Type B pancreatic cell (in vitro differentiated cells): Measurements from ENCODE around the gene TBX5. TPM values are rescaled to one million over a fixed set of nuclear protein-coding genes. Genes with fewer than 3 reads are reported as not detected.

Experiments
- DNase-seq: peaks from one replicate; pipeline ENCODE4 v3.0.0; 2021; ENCODE audit warnings: mixed read lengths; ENCODE audit not compliant: unreplicated experiment; ENCODE audit errors: extremely low spot score
- H3K27ac Mint-ChIP-seq: 2 replicates; pipeline ENCODE4 v1.8.0; 2021; ENCODE audit warnings: mild to moderate bottlenecking, mixed read lengths
- H3K27me3 Mint-ChIP-seq: 2 replicates; pipeline ENCODE4 v1.8.0; 2021; ENCODE audit warnings: mixed read lengths
- H3K36me3 Mint-ChIP-seq: 2 replicates; pipeline ENCODE4 v1.8.0; 2021; ENCODE audit warnings: mixed read lengths
- H3K4me1 Mint-ChIP-seq: one replicate; pipeline ENCODE4 v1.8.0; 2021; ENCODE audit warnings: mixed read lengths; ENCODE audit not compliant: unreplicated experiment
- H3K4me3 Mint-ChIP-seq: 2 replicates; pipeline ENCODE4 v1.8.0; 2021; ENCODE audit warnings: mild to moderate bottlenecking, mixed read lengths
- H3K9me3 Mint-ChIP-seq: 2 replicates; pipeline ENCODE4 v1.8.0; 2021; ENCODE audit warnings: mixed read lengths
- total RNA-seq: library from RNA; stranded (reverse); gene quantifications from 2 replicates; pipeline ENCODE4 v1.2.1, GENCODE V29; 2021; ENCODE audit warnings: low replicate concordance
- TF ChIP-seq, protein P1 (sequence below): fragments of 200-600 bp; sonication (generic); conservative IDR thresholded peaks from 2 replicates; pipeline ENCODE4 v1.5.0; 2021; ENCODE audit warnings: antibody characterized with exemption, mild to moderate bottlenecking

TBX5 gene
- total RNA-seq, 1 donor from 2014 or later, result 10.7 TPM

GRCh38 chr12:114397978-114398881 lies 7.7 kb downstream of the TBX5 start:
- TF ChIP-seq, protein P1, sequence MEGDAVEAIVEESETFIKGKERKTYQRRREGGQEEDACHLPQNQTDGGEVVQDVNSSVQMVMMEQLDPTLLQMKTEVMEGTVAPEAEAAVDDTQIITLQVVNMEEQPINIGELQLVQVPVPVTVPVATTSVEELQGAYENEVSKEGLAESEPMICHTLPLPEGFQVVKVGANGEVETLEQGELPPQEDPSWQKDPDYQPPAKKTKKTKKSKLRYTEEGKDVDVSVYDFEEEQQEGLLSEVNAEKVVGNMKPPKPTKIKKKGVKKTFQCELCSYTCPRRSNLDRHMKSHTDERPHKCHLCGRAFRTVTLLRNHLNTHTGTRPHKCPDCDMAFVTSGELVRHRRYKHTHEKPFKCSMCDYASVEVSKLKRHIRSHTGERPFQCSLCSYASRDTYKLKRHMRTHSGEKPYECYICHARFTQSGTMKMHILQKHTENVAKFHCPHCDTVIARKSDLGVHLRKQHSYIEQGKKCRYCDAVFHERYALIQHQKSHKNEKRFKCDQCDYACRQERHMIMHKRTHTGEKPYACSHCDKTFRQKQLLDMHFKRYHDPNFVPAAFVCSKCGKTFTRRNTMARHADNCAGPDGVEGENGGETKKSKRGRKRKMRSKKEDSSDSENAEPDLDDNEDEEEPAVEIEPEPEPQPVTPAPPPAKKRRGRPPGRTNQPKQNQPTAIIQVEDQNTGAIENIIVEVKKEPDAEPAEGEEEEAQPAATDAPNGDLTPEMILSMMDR, result no peak
- no peak for DNase-seq
- H3K9me3 Mint-ChIP-seq, result no peaks in the 10 kb centered on the region
- H3K36me3 Mint-ChIP-seq, result peaks cover 10% of the 10 kb centered on the region
- H3K4me3 Mint-ChIP-seq, result no peak overlapping the region
- H3K4me1 Mint-ChIP-seq, result peaks cover 5% of the 10 kb centered on the region
- peaks cover 98% of the 10 kb centered on the region for H3K27me3 Mint-ChIP-seq
- H3K27ac Mint-ChIP-seq, result no peak overlapping the region

DNA sequence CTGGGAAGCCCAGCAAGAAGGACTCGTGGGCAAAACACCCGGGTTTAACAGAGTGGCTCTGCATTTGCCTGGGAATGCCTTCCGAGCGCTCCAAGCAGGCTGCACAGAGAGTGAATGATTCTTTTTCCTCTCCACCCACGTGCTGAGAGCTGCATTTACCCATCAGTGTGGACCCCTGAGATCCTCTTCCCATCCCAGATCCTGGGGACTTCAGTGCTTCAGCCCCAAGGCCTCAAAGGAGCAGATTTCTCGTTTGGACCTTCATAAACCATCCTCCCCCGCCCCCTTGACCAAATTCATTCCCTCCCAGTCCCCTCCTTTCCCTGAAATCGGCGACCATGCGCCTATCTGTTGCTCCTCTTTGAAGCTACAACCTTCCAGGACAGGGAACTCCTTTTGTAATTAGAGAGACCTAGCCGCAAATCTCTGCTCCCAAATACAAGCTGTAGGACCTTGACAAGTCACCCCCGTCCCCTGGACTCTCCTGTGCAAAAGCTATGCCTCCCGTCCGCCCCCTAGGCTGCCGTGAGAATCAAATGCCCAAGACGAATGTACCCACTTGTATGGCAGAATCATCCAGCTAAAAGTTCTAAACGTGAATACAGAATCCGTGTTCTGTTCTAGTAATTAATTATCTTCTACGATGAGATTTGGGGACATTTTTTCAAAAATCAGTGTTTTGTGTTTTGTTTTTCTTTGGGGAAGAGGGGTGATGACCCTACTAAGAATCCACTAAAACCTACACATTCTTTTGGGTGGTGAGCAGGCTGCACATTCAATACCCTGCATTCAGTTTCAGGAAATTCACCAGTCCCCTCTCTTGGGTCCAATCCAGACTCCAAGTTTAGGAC lies 8.8 kb downstream of the TBX5 start:
- TF ChIP-seq, protein P1, result no peak
- H3K4me3 Mint-ChIP-seq, result peak overlapping the region; percentile 2

GRCh38 chr12:114396153-114396868 lies 9.6 kb downstream of the TBX5 start:
- Mint-ChIP-seq H3K27me3 (peaks cover 98% of the 10 kb centered on the region), H3K4me1 (peaks cover 5% of the 10 kb centered on the region), H3K9me3 (no peaks in the 10 kb centered on the region), H3K27ac (no peak overlapping the region), H3K36me3 (peaks cover 3% of the 10 kb centered on the region), H3K4me3 (no peak overlapping the region)
- TF ChIP-seq, protein P1, result no peak
- DNase-seq, result no peak

More for the DNA sequence above, 8.8 kb downstream of the TBX5 start:
- H3K4me1 Mint-ChIP-seq, result peaks cover 5% of the 10 kb centered on the region
- H3K36me3 Mint-ChIP-seq, result peaks cover 10% of the 10 kb centered on the region
- H3K9me3 Mint-ChIP-seq, result no peaks in the 10 kb centered on the region
- H3K27ac Mint-ChIP-seq, result no peak overlapping the region
- DNase-seq, result no peak
- peaks cover 98% of the 10 kb centered on the region for H3K27me3 Mint-ChIP-seq

DNA sequence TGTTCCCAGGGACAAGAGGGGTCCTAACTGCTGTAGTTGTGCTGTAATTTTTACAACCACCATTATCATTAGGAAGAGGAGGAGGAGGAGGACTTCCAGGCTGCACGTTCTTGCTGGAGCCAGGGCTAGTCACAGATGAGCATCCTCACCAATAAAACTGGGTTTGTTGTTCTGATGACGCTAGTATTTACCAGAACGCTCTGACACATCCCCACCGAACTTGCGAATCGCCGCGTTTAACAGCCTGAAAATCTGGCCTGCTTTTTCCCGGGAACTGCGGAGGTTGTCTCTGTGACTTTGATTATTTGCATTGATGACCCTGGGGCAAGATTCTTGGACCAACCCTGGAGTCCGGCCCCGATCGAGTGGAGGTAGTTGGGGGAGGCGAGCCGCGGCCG lies 10.2 kb downstream of the TBX5 start:
- peaks cover 5% of the 10 kb centered on the region for H3K4me1 Mint-ChIP-seq
- peaks cover 98% of the 10 kb centered on the region for H3K27me3 Mint-ChIP-seq
- TF ChIP-seq, protein P1, result no peak
- no peaks in the 10 kb centered on the region for H3K9me3 Mint-ChIP-seq
- peak overlapping the region; percentile 77 for H3K4me3 Mint-ChIP-seq
- peaks cover 3% of the 10 kb centered on the region for H3K36me3 Mint-ChIP-seq
- no peak for DNase-seq
- H3K27ac Mint-ChIP-seq, result no peak overlapping the region

DNA sequence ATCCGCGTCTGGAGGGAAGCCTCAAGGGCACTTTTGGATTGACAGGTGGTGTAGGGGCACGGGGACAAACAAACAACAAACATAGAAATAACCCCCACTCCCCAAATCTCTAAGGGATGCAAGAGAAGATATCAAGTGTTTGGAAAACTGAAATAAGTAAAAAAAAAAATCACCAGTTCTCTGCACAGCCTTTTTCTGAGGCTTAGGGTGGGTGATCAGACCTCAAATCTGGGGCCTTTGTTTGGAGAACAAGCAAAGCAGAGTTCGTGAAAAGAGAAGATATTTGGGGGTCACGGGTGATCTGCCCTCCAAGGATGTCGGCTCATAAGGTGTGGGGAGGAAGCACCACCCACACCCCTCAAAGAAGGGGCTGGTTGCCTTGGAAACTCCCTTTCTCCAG lies 10.7 kb downstream of the TBX5 start:
- Mint-ChIP-seq H3K36me3 (peaks cover 3% of the 10 kb centered on the region), H3K9me3 (no peaks in the 10 kb centered on the region), H3K4me3 (no peak overlapping the region), H3K27me3 (peaks cover 98% of the 10 kb centered on the region), H3K4me1 (peaks cover 3% of the 10 kb centered on the region), H3K27ac (no peak overlapping the region)
- TF ChIP-seq, protein P1, result no peak
- no peak for DNase-seq
